ENCODE measurements around the gene HOATZ.

- no peak for TF ChIP-seq POLR2AphosphoS5 (IDR thresholded peaks at IDR 0.05)
- TF ChIP-seq CTCF (IDR thresholded peaks at IDR 0.05 in 8 of 11, conservative IDR thresholded peaks at IDR 0.05 in 3 of 11), result no peak
- TF ChIP-seq POLR2A (IDR thresholded peaks at IDR 0.05), result no peak
Observed at GRCh38 chr11:111555255-111555654, 40.7 kb downstream of the HOATZ start.

Measured in spleen (tissue), 7 donors.